Left cardiac atrium (tissue), 4 donors: ENCODE results near the gene IGSF3. TPM values are rescaled to one million over a fixed set of nuclear protein-coding genes. Genes with fewer than 3 reads are reported as not detected.

ENCODE experiments used
- ATAC-seq, 2 donors: fragments of 200-7000 bp; cut with Tn5 transposase; one replicate each; pipeline ENCODE4 v1.9.1; 2020; ENCODE audit warnings: mild to moderate bottlenecking in 2 of 2, moderate library complexity in 2 of 2
- DNase-seq: peaks from one replicate; pipeline ENCODE4 v3.0.0-alpha.2; 2020
- intact Hi-C, 2 donors: fragments of 100-400 bp; cut with DNase I; formaldehyde crosslinking; loops; one replicate each; pipeline versions ENCODE4 v1.14.1 to v1.15.1; 2022 to 2023
- total RNA-seq, 2 donors: library from RNA; stranded (reverse); fragmentation: NEBNext Ultra II Directional; extraction: Animal tissue kit (Norgen Biotek cat#: 25700); gene quantifications; one replicate each; pipeline ENCODE4 v1.2.1, GENCODE V29; 2021
- donor health status: DM: no; HTN: yes; CAD: no.
- donor health status: DM: no; HTN: yes; CAD: no; lungs with severe emphysema.
- donor health status: DM: yes; HTN: yes; CAD: no.
- donor health status: Dilated cardiomyopathy.

The IGSF3 gene
- total RNA-seq, 2 donors from 2014 or later, result 14.3 to 15.6 TPM

DNA sequence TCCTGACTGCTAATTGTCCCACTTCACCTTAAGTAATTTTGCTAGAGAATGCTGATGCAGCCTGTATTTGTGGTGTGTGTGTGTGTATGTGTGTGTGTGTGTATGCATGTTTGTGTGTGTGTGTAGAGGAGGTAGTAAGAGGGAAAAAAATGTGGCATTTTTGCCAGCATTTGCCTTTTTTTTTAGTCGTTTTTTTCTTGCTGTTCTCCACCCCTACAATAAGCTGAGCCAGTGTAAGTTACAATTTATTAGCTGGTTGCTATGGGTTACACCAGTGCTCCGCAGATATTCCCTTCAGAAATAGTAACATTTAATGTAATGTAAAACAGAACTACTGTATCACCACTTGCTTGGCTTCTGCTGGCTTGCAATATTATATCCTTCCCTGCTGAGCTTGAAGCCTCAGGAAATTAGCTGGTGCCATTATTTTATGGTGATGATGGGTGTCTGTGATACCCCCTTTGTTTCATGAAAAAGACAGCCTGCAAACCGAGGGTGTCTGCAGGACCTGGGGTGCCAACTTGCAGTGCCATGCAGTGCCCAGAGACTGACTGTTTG lies 23.4 kb upstream of the IGSF3 start:
- DNase-seq (no peak), ATAC-seq (no peak)
- intact Hi-C loops, result no loop called here

DNA sequence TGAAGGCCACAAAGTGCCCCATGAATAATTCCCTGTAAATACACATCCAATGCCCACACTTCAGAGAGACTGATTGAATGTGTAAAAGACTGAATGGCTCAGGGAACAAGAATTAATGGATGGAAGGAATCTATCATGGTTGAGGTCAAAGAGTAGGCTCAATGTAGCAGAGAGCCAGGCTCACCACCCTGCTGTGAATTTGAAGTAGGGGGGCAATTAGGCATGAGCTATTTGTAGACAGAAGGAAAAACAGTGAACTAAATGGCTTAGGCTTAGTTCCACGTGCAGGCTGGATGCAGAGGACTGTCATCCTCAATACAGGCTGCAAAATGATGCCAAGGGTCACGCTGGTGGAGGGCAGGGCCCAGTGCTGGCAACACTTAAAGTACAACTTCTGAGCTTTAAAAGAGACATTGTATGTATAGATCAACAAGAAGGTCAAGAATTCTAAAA lies 22.9 kb upstream of the IGSF3 start:
- intact Hi-C loops, result no loop called here
- ATAC-seq (no peak), DNase-seq (no peak)

DNA sequence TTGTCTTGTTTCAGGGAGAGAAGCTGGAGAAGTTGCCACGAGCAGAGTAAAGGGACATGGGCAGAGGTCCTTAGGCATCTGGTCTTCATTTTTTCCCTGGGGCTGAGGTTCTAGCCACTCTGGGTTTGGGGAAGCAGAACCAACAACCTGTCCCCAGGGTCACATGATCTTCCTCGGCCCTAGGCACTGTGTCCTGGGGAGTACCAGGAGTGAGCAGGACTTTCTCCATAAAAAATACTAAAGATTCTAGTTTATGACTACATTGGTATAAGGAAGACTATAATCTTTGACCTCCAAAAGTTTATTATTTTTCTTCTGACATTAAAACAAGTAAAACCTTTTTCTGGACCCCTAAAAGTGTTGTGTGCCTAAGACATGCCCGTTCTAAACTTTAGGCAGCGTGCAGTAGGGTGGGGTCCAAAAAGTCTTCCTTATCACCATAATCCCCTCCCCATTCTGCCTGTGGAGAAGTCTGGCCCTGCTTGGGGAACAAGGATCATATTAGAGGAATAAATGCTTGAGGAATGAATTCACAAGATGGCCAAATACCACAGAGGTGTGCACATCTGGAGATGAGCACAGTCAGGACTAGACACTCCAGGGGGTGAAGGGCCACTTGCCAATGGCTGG lies 19.3 kb upstream of the IGSF3 start:
- ATAC-seq (no peak), DNase-seq (no peak)
- intact Hi-C loops, result no loop called here

DNA sequence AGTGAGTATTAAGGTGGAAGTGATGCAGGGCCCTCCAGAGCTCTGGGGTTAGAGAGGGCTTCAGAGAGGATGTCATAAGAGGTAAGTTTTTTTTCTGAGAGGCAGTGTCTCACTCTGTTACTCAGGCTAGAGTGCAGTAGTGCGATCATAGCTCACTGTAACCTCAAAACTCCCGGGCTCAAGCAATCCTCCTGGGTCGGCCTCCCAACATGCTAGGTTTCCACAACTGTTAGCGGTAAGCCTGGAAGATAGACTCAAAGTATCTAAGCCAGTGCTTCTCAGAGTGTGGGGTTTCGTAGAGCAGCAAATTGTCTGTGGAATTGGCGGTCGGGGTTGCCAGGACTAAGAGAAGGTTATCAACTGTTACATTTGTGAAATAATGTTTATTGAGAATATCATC lies 18.6 kb upstream of the IGSF3 start:
- intact Hi-C loops, result no loop called here
- no peak for ATAC-seq
- DNase-seq, result no peak

DNA sequence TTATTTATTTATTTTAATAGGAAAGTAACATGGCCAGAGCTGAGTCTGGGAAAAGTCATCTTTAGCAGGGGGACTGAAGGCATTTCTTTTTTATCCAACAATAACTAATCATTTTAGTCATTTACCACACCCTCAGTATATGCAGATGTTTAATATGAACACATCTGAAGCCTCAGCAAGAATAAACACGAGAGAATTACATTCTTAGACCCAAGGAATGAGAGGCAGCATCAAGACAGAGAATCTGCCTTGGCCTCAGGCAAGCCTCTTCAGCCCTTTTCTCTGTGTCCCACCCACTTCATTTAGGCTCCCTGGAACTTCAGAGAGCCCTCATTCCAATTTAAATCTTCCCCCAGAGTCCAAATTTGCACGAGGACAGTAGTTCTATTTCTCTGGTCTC lies 17.0 kb upstream of the IGSF3 start:
- intact Hi-C loops, result no loop called here
- ATAC-seq (no peak), DNase-seq (no peak)

DNA sequence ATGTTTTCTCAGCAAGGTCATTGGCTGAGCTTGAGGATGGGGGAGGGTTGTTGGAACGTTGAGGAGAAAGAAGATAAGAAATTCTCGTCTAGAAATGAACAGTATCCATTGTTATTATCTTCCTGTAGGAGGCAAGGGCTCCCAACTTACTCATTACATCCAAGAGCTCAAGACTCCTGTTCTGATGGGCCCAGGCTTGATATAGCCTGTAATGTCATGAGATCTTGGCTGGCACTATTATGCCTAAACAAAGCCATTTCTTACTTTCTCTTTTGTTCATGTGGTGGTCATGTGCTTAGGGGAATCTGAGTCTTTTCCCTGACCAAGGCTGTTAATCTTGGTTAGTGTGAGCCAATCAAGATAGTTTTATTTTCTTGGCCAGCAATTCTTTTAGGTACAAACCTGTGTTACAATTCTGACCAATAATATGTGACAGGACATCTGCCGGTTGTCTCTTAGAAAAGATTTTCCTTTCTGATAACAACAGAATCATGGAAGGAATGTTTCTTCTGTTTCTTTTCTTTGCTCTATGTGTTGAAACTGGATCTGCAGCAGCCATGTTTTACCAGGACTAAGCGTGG lies 15.2 kb upstream of the IGSF3 start:
- intact Hi-C loops, result no loop called here
- ATAC-seq (no peak), DNase-seq (no peak)

DNA sequence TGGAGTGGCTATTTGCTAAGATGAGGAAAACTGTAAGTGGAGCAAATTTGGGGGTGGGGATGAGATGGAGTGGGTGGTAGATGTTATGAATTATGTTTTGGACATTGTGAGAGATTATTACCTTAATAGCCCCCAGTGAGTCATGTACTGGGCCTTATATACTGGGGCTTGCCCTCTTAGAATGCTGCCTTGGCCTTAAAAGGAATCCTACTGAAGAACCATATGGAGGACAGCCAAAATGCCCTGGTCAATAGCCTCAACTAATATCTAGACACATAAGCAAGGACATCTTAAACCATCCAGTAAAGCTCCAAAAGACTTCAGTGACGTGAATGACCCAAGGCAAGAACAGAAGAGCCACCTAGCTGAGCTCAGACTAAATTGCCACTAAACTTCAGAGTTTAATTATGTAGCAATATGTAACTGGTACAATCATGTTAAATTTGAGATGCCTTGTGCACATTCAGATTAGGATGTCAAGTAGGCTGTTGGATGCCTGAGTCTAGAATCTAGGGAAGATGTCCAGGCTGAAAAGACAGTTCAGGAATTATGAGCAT lies 13.9 kb upstream of the IGSF3 start:
- no peak for ATAC-seq
- no peak for DNase-seq
- intact Hi-C loops, result no loop called here

DNA sequence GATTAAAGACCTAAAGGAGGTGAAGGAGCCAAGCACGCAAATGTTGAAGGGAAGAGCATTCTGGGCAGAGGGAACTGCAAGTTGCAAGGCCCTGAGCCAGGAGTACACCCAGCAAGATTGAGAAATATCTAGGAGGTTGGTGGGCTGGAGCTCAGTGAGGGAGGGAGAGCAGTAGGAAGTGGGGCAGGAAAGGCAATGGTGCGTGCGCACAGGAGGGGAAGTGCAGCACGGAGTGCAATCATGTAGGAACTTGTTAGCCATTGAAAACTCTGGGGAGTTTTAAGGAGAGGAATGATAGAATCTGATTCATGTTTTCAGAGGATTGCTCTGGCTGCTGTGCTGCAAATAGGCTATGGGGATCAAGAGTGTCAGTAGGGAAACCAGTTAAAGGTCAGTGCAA lies 13.2 kb upstream of the IGSF3 start:
- DNase-seq (no peak), ATAC-seq (peak in 1 of 2 donors; percentile 40)
- intact Hi-C loops, result no loop called here

DNA sequence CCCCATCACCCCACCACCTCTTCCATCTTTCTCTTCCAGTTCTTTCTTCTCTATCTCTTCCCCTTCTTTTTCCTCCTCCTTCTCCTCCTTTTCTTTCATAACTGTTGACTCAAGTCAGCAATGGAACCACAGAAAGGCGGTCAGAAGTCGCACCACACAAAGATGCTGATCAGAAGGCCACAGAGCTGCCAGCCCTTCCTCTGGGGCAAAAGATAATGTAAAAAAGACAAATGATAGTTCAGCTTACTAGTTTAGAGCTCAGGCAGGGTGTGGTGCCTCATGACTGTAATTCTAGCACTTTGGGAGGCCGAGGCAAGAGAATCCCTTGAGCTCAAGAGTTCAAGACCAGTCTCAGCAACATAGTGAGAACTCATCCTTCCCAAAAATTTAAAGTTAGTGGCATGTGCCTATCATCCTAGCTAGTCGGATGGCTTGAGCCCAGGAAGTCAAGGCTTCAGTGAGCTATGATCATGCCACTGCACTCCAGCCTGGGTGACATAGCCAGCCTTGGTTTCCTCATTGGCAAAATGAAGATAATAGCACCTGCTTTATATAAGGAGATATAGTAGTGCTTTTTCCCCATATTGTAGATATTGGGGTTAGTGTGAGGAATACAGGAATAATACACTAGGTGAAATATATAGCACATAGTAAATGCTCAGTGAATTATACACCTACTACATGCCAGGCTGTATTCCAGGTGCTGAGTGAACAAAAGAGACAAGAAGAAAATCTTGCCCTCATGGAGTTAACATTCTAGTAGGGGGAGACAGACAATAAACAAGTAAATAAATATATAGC lies 12.5 kb upstream of the IGSF3 start:
- intact Hi-C loops, result loop anchor here in 1 of 2 donors (10.0 kb wide), 1 partner anchor 105 kb away; the partner anchor contains the start of gene CD58
- DNase-seq (no peak), ATAC-seq (no peak)

DNA sequence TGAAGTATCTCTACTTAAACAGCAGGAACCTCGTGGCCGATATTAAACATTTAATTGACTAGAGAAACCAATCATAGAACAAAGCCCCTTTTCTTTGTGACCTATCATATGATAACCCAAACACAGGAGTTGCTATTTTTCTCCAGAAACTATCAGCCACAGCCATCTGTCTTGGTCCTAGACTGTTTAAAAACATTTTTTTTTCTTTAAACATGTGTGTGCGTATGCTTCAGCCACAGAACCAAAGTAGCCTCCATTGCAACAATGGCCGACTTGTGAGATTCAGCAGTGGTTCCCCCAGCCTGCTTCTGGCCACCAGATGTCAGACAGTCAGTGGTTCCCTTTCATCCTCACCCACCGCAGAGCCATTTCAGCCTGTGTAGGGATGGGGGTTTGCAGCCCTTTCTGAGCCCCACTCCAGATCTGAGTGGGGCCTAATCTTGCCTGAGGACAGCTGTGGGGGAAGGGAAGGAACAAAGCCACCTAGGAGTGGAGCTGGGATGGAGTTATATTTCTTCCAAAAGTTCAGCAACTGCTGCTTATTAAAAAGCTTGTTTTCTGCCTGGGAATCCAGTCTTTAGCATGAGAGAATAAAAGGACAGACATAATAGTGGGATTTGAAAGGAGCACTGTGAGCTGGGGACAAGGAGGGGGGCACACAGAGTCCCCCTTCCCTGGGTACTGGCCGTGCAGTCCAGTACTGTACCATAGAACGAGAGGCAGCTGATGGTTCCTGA lies 11.7 kb upstream of the IGSF3 start:
- intact Hi-C loops, result loop anchor here in 1 of 2 donors (10.0 kb wide), 1 partner anchor 104 kb away; the partner anchor contains the start of gene CD58
- DNase-seq (no peak), ATAC-seq (no peak)

DNA sequence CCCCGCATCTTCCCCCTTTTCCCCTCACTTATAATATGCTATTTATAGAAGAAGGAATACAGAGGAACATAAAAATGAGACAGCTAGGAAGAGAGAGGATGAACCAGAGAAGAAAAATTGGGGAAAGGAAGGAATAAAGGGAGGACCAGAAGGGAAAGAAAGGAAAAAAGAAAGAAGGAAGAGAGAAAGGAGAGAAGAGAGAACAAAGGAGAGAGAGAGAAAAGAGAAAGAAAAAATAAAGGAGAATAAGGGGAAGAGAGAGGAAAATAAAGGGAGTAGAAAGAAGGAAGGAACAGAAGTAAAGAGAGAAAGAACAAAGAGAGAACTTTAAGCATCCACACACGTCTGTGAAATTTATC lies 11.2 kb upstream of the IGSF3 start:
- ATAC-seq, result no peak
- DNase-seq, result no peak
- intact Hi-C loops, result loop anchor here in 1 of 2 donors (10.0 kb wide), 1 partner anchor 104 kb away; the partner anchor contains the start of gene CD58

DNA sequence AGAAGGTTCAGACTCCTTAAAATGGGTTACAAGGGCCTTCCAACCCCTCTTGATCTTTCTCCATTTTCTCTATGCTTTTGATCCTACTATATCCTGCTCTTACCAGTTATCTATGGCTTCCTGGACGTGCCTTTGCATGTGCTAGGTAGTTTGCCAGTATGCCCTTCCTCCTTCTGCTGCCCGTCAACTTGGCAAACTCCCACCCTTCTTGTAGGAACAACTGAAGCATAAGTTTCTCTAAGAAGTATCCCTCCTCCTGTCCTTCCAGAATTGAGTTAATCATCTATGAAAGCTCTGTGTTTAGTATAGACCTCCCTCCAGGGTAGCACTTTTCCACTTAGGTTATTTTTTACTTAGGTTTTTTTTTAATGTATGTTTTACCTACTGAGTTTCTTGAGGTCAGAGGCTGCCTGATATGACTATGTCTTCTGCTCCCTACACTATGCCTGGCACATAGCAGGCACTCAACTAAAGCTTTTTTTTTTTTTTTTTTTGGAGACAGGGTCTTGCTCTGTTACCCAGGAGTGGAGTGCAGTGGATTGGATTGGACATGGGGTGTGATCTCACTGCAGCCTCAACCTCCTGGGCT lies 10.0 kb upstream of the IGSF3 start:
- no peak for ATAC-seq
- no peak for DNase-seq
- intact Hi-C loops, result loop anchor here in 1 of 2 donors (10.0 kb wide), 1 partner anchor 103 kb away; the partner anchor contains the start of gene CD58

DNA sequence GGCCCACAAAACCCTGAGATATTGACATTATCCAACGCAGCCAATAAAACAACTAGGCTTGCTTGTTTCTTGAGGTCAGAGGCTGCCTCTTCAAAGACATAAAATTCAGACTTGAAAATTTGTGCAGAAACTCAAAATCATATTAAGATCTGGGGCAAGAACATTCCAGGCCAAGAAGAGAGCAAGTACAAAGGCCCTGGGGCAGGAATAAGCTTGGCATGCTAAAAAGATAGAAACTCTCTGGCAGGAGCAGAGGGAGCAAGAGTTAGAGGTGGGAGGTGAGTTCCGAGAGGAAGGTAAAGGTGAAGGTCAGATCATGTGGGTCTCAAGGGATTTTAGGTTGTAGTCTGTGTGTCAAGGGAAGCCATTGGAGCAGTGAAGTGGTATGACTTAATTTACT lies 8.8 kb upstream of the IGSF3 start:
- intact Hi-C loops, result loop anchor here in 1 of 2 donors (10.0 kb wide), 1 partner anchor 101 kb away; the partner anchor contains the start of gene CD58
- DNase-seq (no peak), ATAC-seq (no peak)

DNA sequence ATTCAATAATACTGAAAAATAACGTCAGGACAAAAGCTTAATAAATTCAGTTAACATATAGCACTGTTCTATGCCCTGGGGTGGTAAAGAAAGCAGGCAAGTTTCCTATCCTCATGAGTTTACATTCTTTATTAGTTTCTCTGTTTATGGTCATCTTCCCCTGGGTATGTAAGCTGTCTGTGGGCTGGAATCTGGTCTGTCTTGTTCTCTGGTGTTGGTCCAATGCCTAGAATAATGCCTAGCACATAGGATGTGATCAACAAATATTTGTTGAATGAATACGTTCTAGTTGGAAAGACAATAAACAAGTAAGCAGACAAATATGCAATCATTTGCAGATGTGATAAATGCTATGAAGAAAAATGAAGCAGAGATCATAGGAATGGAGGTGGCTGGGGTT lies 7.2 kb upstream of the IGSF3 start:
- ATAC-seq (no peak), DNase-seq (no peak)
- intact Hi-C loops, result loop anchor here in 1 of 2 donors (10.0 kb wide), 1 partner anchor 100 kb away; the partner anchor contains the start of gene CD58

DNA sequence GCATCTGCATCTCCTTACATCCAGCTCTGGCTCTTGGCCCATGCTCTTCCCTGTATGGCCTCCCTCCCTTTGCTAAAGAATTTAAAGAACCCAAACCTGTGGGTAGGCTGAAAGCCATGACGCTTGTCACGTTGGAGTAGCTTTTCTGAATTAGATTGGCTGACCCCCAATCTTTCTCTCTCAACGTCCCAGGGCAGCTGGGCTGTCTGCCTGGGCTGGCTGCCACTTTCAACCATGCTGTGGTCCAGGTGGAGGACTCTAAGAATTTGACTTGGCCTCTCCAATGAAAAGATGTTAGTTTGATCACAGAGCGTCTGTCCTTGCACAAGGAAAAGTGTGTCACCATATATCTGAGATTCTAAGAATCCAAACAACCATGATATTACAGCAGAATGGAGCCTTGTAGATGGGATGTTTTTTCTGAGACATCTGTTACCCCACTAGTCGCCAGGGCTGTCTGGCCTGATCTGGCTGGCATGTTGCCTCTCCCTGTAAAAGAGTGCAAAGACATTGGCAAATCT lies 6.5 kb upstream of the IGSF3 start:
- DNase-seq, result no peak
- intact Hi-C loops, result loop anchor here in 1 of 2 donors (10.0 kb wide), 1 partner anchor 99 kb away; the partner anchor contains the start of gene CD58
- no peak for ATAC-seq

DNA sequence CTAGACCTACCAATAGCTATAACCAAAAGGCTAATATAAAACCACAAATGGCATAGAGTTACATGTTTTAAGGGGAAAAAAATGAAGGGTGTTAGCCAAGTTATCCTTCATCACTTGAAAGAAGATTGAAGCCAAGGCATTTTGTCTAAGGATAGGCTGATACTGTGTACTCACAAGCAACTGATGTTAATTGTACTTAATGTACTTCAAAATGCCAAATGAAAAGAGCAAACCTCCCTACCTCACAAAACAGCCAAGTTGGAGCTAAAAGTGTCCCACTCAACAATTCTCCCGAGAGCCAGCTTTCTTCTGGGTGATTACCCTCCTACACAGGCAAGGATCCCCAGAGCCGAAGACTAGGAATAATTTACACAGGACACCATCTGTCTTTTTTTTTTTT lies 4.4 kb upstream of the IGSF3 start:
- intact Hi-C loops, result loop anchor here (2.0 to 10.0 kb wide), 2 partner anchors 95 to 97 kb away; partner anchors contain the start of gene CD58 (in 1 of the 2)
- ATAC-seq (peak in 1 of 2 donors; percentile 5), DNase-seq (no peak)

DNA sequence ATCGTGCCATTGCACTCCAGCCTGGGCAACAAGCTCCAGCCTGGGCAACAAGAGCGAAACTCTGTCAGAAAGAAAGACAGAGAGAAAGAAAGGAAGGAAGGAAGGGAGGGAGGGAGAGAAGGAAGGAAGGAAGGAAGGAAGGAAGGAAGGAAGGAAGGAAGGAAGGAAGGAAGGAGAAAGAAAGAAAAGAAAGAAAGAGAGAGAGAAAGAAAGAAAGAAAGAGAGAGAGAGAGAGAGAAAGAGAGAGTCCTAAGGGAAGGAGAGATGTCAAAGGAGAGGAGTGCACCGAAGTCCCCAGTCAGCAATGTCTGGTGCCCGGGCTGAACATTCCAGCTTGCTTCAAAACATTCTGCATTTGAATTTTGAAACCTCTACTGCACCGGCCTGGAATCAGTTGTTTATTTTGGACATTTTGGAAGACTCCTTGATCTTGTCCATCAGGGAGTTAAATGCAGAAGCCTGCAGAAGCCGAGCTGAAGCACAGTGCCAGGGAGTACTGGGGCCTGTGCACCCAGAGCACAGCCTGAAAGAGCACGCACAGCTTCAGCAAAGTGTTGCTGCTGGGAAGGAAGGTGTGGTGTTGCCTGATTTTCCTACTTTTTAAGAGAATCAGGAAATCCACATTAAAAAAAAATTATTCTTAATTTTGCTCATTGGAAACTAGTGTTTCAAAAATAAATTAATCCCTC lies 3.7 kb upstream of the IGSF3 start:
- DNase-seq (no peak), ATAC-seq (no peak)
- intact Hi-C loops, result loop anchor here in 1 of 2 donors (10.0 kb wide), 1 partner anchor 96 kb away; the partner anchor contains the start of gene CD58
